ENCODE results near the gene PALLD.
"Not testable (repeated sequence)": the region's sequence is repeated elsewhere in the genome, so short reads cannot be mapped to it uniquely, and the experiment has no call there.

The PALLD gene
- long read RNA-seq, donor 1, full-length matches to known transcripts, result 5 of 31 reads
- long read RNA-seq, donor 1, partial matches to known transcripts, result 26 of 31 reads
- long read RNA-seq, donor 1, other reads (novel, unspliced or antisense), result 0 of 31 reads
- long read RNA-seq, donor 2, full-length matches to known transcripts, result 6 of 76 reads
- long read RNA-seq, donor 2, partial matches to known transcripts, result 70 of 76 reads
- long read RNA-seq, donor 2, other reads (novel, unspliced or antisense), result 0 of 76 reads
- long read RNA-seq, donor 3, full-length matches to known transcripts, result 5 of 15 reads
- long read RNA-seq, donor 3, partial matches to known transcripts, result 10 of 15 reads
- long read RNA-seq, donor 3, other reads (novel, unspliced or antisense), result 0 of 15 reads
- long read RNA-seq, donor 4, full-length matches to known transcripts, result 12 of 71 reads
- long read RNA-seq, donor 4, partial matches to known transcripts, result 50 of 71 reads
- long read RNA-seq, donor 4, other reads (novel, unspliced or antisense), result 9 of 71 reads
- long read RNA-seq, donor 5, full-length matches to known transcripts, result 13 of 61 reads
- long read RNA-seq, donor 5, partial matches to known transcripts, result 26 of 61 reads
- long read RNA-seq, donor 5, other reads (novel, unspliced or antisense), result 22 of 61 reads
- long read RNA-seq, donor 6, full-length matches to known transcripts, result 9 of 58 reads
- long read RNA-seq, donor 6, partial matches to known transcripts, result 49 of 58 reads
- long read RNA-seq, donor 6, other reads (novel, unspliced or antisense), result 0 of 58 reads
- long read RNA-seq, donor 7, full-length matches to known transcripts, result 11 of 130 reads
- long read RNA-seq, donor 7, partial matches to known transcripts, result 104 of 130 reads
- long read RNA-seq, donor 7, other reads (novel, unspliced or antisense), result 15 of 130 reads
- long read RNA-seq, donor 8, full-length matches to known transcripts, result 7 of 173 reads
- long read RNA-seq, donor 8, partial matches to known transcripts, result 150 of 173 reads
- long read RNA-seq, donor 8, other reads (novel, unspliced or antisense), result 16 of 173 reads

GRCh38 chr4:168496834-168497233 lies at the start of gene PALLD:
PALLD (plus strand) TSS chr4:168497052.
- DNase-seq, result no peak

GRCh38 chr4:168449063-168449462 lies 47.8 kb upstream of the PALLD start:
- DNase-seq, result not testable (repeated sequence)

GRCh38 chr4:168449719-168450452 lies 47.0 kb upstream of the PALLD start:
- DNase-seq, result no peak

GRCh38 chr4:168451331-168451730 lies 45.5 kb upstream of the PALLD start:
- DNase-seq, result no peak

- DNase-seq, result no peak
These were observed 45.0 kb upstream of the PALLD start for GRCh38 chr4:168451744-168452390.

GRCh38 chr4:168453146-168453545 lies 43.7 kb upstream of the PALLD start:
- no peak for DNase-seq

- DNase-seq, result not testable (repeated sequence)
These were observed 38.6 kb upstream of the PALLD start for GRCh38 chr4:168458256-168458655.

- no peak for DNase-seq
These were observed 35.0 kb upstream of the PALLD start for GRCh38 chr4:168461821-168462220.

GRCh38 chr4:168472920-168473319 lies 23.9 kb upstream of the PALLD start:
- no peak for DNase-seq

GRCh38 chr4:168474660-168475320 lies 22.1 kb upstream of the PALLD start:
- DNase-seq, result no peak

- DNase-seq, result no peak
These were observed 21.1 kb upstream of the PALLD start for GRCh38 chr4:168475745-168476144.

- DNase-seq, result no peak
These were observed 18.0 kb upstream of the PALLD start for GRCh38 chr4:168478868-168479267.

GRCh38 chr4:168480931-168481611 lies 15.8 kb upstream of the PALLD start:
- DNase-seq, result no peak

- no peak for DNase-seq
These were observed 13.0 kb upstream of the PALLD start for GRCh38 chr4:168483811-168484210.

- no peak for DNase-seq
These were observed 12.2 kb upstream of the PALLD start for GRCh38 chr4:168484626-168485025.

- DNase-seq, result no peak
These were observed 11.5 kb upstream of the PALLD start for GRCh38 chr4:168485156-168485910.

- no peak for DNase-seq
These were observed 10.0 kb upstream of the PALLD start for GRCh38 chr4:168486912-168487281.

- no peak for DNase-seq
These were observed 9.4 kb upstream of the PALLD start for GRCh38 chr4:168487282-168488035.

GRCh38 chr4:168488869-168489274 lies 8.0 kb upstream of the PALLD start:
- DNase-seq, result no peak

All from right kidney (tissue), 9 donors.